ENCODE measurements around the gene ACYP2.
"Not testable (repeated sequence)": the region's sequence is repeated elsewhere in the genome, so short reads cannot be mapped to it uniquely, and the experiment has no call there.

The ACYP2 gene

DNA sequence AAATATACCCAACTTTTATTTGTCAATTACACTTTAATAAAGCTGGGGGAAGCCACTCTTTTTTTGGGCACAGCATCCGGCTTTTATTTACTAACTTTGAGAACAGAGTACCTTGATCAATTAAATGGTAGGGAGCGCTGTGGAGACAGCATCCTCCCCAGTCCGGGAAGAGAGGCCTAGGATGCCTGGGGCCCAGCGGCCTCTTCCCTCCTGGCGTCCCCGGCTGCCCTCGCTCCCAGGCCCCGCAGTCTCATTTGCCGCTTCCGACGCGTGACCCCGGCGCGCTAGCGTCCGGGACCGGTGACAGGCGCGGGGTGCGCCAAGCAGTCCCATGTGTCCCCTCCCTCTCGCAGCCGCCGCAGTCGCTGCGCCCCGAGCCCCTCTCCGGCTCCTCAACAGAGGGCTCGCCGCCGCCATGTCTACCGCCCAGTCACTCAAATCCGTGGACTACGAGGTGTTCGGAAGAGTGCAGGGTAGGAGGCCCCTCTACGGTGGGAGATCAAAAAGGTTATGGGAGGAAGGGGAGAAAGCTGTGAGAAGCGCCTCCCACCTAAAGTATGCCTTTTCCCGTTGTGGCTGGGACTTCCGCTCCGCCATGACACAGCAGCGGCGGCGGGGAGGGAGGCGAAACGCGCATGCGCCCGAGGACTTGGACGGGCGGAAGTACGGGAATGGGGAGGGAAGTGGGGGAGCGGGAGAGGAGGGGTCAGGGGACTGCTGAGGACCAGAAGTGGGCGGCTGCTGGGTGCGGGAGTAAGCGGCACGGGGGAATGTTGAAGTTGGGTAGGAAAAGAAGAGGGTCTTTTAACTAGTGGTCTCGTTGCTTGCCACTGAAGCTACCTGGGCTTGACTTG, at the start of gene ACYP2:
ACYP2 (plus strand) TSS at position 332 of the 854 bp plus-strand sequence.
- DNase-seq = peak; percentile 97

- DNase-seq = no peak
Observed at GRCh38 chr2:54065891-54066290, 49.5 kb upstream of the ACYP2 start.

GRCh38 chr2:54067851-54068375, 47.5 kb upstream of the ACYP2 start:
- no peak for DNase-seq

GRCh38 chr2:54072483-54072882, 42.9 kb upstream of the ACYP2 start:
- DNase-seq = not testable (repeated sequence)

- no peak for DNase-seq
Observed at GRCh38 chr2:54073796-54074195, 41.6 kb upstream of the ACYP2 start.

GRCh38 chr2:54074606-54075341, 40.6 kb upstream of the ACYP2 start:
- no peak for DNase-seq

- DNase-seq = no peak
Observed at GRCh38 chr2:54076586-54076985, 38.8 kb upstream of the ACYP2 start.

DNA sequence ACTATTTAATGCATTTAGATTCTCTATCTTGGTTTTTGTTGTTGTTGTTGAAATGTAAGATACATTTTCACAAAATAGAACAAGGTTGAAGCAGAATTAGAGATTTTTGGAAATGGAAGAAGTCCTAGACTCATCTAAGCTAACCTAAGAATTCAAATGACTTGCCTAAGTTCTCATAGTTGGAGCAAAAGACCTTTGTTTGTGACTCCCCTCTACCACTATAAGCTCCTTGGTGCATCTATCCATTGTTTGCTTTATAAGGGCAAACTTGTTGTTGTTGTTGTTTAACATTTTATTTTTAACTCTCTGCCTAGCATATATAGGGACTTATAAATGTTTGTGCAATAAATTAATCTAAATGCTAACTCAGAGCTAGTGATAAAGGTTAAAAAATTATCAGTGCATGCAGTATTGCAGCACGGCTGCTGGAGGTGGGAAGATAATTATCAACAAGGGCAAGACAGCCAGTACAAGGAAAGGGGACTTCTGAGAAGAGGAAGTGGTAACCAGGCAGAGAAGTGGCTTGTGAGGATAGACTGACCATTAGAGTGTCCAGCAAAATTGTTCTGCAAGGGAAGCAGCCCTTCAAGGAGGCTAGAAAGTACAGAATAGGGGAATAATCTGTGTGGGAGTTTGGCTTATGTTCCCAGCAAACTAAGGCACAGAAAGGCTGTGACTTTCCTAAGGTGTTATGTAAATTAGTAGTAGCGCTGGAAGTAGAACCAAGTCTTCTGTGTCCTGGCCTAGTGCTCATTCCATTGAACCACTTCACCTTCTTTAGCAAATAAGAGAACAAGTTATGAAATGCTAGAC, 38.1 kb upstream of the ACYP2 start:
- no peak for DNase-seq

DNA sequence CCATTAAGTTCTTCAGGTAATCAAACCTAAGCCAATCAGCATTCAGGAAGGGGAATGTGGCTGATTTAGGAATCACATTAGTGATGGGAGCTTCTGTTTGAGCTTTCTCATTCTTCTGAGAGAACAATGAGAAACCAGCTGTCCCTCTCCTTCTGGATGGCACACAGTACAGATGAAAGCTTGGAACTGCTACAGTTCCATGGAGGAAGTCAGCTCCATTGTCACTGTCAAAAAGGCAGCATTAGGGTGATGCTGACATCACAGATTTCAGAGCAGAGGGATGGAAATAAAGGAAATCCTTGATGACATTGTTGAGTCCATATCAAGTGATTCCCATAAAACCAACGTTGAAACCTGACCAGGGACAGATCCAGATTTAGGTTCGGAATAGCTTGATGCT, 36.1 kb upstream of the ACYP2 start:
- DNase-seq = no peak

DNA sequence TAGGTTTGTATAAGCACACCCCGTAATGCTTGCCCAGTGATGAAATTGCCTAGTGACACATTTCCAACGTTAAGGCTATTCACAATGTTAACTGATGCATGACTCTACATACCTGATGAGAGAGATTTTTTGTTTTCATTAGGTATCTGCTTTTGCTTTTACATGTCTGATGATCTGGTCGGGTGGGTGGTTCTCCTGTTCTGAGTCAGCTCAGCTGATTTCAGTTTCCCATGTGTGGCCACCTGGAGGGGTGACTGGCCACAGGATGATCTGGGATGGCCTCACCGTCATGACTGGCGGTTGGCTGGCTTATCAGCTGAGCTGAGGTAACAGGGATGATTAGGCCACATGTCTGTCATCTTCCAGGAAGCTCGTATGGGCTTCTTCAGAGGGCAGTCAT, 33.8 kb upstream of the ACYP2 start:
- DNase-seq = peak; percentile 69

- no peak for DNase-seq
Observed at GRCh38 chr2:54083021-54083420, 32.4 kb upstream of the ACYP2 start.

- DNase-seq = no peak
Observed at GRCh38 chr2:54083445-54083844, 32.0 kb upstream of the ACYP2 start.

- no peak for DNase-seq
Observed at GRCh38 chr2:54084600-54084999, 30.8 kb upstream of the ACYP2 start.

GRCh38 chr2:54085069-54085468, 30.3 kb upstream of the ACYP2 start:
- DNase-seq = no peak

- DNase-seq = no peak
Observed at GRCh38 chr2:54086157-54086556, 29.3 kb upstream of the ACYP2 start.

DNA sequence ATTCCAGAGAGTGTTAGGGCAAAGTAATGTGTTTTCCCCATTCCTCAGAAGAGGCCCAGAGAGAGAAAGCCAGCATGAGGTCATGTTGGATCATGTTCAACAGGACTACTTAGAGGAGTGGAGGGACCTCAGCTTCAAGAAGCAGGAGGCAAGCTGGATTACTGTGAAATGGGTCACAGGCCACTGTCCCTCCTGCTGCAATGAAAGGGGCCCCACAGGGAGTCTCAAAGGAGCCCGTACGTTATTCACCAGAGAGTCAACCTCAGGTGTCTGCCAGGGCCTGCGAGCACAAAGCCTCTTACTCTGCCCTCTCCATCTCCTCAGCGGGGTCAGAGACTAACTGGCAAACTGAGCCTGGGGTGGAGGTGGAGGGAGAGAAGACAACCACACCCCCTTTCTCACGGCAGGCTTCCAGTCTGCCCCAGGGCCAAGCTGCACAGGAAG, 27.2 kb upstream of the ACYP2 start:
- no peak for DNase-seq

GRCh38 chr2:54088719-54089118, 26.7 kb upstream of the ACYP2 start:
- DNase-seq = no peak

DNA sequence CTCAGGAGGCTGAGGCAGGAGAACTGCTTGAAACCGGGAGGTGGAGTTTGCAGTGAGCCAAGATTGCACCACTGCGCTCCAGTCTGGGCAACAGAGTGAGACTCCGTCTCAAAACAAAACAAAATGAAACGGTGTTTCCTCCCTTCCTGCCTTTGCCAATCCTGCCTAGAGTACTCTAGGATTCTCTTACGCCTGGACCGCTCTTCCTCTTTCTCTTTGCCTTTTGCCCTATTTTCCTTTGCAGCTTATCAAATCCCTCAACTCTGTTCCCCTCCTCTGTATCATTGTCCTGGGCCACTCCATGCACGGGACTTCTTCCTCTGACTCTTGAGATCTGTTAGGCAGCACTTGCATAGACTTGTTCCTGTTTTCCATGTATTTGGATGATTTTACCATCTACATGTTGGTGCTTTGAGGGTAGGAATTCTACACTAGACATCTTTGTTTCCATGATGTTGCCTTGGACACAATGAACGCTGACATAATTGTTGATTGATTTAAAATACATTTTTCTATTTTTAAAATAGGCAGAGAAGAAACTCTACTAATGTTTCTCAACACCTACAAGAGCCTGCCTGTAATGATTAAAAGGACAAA, 24.8 kb upstream of the ACYP2 start:
- no peak for DNase-seq

- peak; percentile 66 for DNase-seq
Observed at GRCh38 chr2:54092940-54093339, 22.5 kb upstream of the ACYP2 start.

GRCh38 chr2:54095406-54095805, 20.0 kb upstream of the ACYP2 start:
- DNase-seq = not testable (repeated sequence)

GRCh38 chr2:54096141-54096540, 19.3 kb upstream of the ACYP2 start:
- not testable (repeated sequence) for DNase-seq

- DNase-seq = no peak
Observed at GRCh38 chr2:54097124-54097523, 18.3 kb upstream of the ACYP2 start.

- no peak for DNase-seq
Observed at GRCh38 chr2:54099370-54099769, 16.0 kb upstream of the ACYP2 start.
